HL-60 (cell line): Measurements from ENCODE around the gene TPST2.
"Not testable (repeated sequence)": the region's sequence is repeated elsewhere in the genome, so short reads cannot be mapped to it uniquely, and the experiment has no call there.

Experiments
- DNase-seq, 2 experiments: peaks; one replicate each; pipeline ENCODE4 v3.0.0-alpha.2; 2010 to 2020; ENCODE audit warnings: low read depth in 1 of 2, low spot score in 1 of 2
- H3K27ac ChIP-seq: fragments of 250-450 bp; sonication (Bioruptor Pico); replicated peaks from 2 replicates; pipeline ENCODE4 v1.5.1; 2020; ENCODE audit warnings: mild to moderate bottlenecking, moderate library complexity
- H3K27me3 ChIP-seq: fragments of 250-450 bp; sonication (Bioruptor Pico); 2 replicates; pipeline ENCODE4 v1.5.1; 2021; ENCODE audit warnings: mild to moderate bottlenecking, moderate library complexity; ENCODE audit not compliant: insufficient read depth, poor library complexity, severe bottlenecking
- H3K4me3 ChIP-seq: replicated peaks from 2 replicates; pipeline ENCODE4 v1.5.1; 2011; ENCODE audit warnings: mild to moderate bottlenecking, control low read depth, low read length; ENCODE audit not compliant: insufficient read depth
- CTCF ChIP-seq: IDR thresholded peaks from one replicate; pipeline ENCODE4 v1.5.1; 2011; ENCODE audit warnings: low read length, control low read depth, inconsistent platforms; ENCODE audit not compliant: insufficient read depth
- GABPA ChIP-seq: IDR thresholded peaks from 2 replicates; pipeline ENCODE4 v1.6.1; 2012; ENCODE audit warnings: low read depth
- POLR2AphosphoS5 ChIP-seq: IDR thresholded peaks from 2 replicates; pipeline ENCODE4 v1.6.1; 2012; ENCODE audit warnings: low read depth
- REST ChIP-seq: IDR thresholded peaks from 2 replicates; pipeline ENCODE4 v1.6.1; 2012; ENCODE audit warnings: low read depth; ENCODE audit not compliant: insufficient replicate concordance
- SPI1 ChIP-seq: IDR thresholded peaks from 2 replicates; pipeline ENCODE4 v1.6.1; 2012; ENCODE audit warnings: low read depth, mild to moderate bottlenecking, borderline replicate concordance

The TPST2 gene

GRCh38 chr22:26534874-26535602 is 54.9 kb downstream of the TPST2 start:
- no peak for DNase-seq
- peak overlapping the region; percentile 55 for H3K27ac ChIP-seq
- no peaks in the 10 kb centered on the region for H3K27me3 ChIP-seq
- TF ChIP-seq POLR2AphosphoS5 (no peak), SPI1 (peak; percentile 56)
- H3K4me3 ChIP-seq: no peak overlapping the region

GRCh38 chr22:26534171-26534855 is 55.6 kb downstream of the TPST2 start:
- H3K4me3 ChIP-seq: no peak overlapping the region
- peak overlapping the region; percentile 55; the same call in 1 of the 2 replicates for H3K27ac ChIP-seq
- DNase-seq: no peak
- H3K27me3 ChIP-seq: no peaks in the 10 kb centered on the region
- no peak for TF ChIP-seq GABPA
- TF ChIP-seq POLR2AphosphoS5: no peak
- no peak for TF ChIP-seq REST
- TF ChIP-seq CTCF: no peak
- TF ChIP-seq SPI1: no peak

- Histone ChIP-seq H3K27me3 (no peaks in the 10 kb centered on the region), H3K27ac (peak overlapping the region; percentile 25; the same call in 1 of the 2 replicates), H3K4me3 (no peak overlapping the region)
- peak; percentile 38 to 45 for DNase-seq
- no peak for TF ChIP-seq GABPA
- TF ChIP-seq REST: no peak
- no peak for TF ChIP-seq POLR2AphosphoS5
- TF ChIP-seq CTCF: no peak
- no peak for TF ChIP-seq SPI1
Observed at GRCh38 chr22:26529345-26529744, 60.6 kb downstream of the TPST2 start.

- H3K27me3 ChIP-seq, H3K4me3 ChIP-seq, DNase-seq, H3K27ac ChIP-seq: not testable (repeated sequence)
Observed at GRCh38 chr22:26528518-26528917, 61.4 kb downstream of the TPST2 start.
